ENCODE results near the gene GNA15.

DNA sequence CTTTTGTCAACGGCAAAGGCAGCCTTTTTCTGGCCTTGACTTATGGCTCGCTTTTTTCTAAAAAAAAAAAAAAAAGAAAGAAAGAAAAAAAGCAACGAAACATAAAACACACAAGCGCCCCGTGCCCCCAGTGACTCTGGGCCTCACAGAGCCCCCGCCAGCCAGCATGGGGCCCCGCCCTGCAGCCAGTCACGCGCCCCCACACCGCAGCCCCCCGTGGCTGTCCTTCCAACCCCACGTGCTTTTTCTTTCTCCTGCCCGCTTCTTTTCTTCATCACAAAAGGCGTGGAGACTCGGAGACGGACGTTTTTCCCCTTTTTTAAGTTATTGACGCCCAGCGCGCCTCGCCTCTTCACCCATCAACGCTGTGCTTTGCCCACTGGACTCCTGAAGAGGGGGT is 14.4 kb upstream of the GNA15 start:
- TF ChIP-seq, protein P1, sequence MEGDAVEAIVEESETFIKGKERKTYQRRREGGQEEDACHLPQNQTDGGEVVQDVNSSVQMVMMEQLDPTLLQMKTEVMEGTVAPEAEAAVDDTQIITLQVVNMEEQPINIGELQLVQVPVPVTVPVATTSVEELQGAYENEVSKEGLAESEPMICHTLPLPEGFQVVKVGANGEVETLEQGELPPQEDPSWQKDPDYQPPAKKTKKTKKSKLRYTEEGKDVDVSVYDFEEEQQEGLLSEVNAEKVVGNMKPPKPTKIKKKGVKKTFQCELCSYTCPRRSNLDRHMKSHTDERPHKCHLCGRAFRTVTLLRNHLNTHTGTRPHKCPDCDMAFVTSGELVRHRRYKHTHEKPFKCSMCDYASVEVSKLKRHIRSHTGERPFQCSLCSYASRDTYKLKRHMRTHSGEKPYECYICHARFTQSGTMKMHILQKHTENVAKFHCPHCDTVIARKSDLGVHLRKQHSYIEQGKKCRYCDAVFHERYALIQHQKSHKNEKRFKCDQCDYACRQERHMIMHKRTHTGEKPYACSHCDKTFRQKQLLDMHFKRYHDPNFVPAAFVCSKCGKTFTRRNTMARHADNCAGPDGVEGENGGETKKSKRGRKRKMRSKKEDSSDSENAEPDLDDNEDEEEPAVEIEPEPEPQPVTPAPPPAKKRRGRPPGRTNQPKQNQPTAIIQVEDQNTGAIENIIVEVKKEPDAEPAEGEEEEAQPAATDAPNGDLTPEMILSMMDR (IDR thresholded peaks at IDR 0.05; ENCODE audit: low read length) = no peak
- no peak for TF ChIP-seq EZH2 (optimal IDR thresholded peaks at IDR 0.05; ENCODE audit: low read depth, low read length)
